Stimulated activated CD8-positive, alpha-beta memory T cell treated with anti-CD3 and anti-CD28 coated beads, Interleukin-4, amount 100 ng/mL, for 24 hours (primary cell): ENCODE measurements around the gene KRTAP19-5.
"Not testable (repeated sequence)": the region's sequence is repeated elsewhere in the genome, so short reads cannot be mapped to it uniquely, and the experiment has no call there.

Source experiments
- DNase-seq: peaks from one replicate; pipeline ENCODE4 v3.0.0-alpha.2; 2020; ENCODE audit warnings: low read depth

KRTAP19-5 gene

DNA sequence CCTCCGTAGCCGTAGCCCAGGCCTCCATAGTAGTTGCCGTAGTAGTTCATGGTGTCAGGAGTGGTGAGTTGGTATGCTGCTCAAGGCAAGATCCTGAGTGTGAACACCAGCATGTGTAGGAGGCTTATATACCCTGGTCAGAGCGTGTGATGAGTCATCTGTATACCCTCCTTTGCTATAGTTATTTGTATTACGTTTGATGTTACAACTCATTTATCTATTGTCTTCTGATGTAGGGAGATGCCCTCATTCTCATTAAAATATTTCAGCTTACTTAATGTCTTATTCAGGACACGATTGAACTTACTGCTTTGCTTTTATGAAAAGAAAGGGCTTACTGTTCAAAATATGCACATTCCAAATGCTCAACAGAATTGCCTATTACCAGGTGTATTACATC, at the start of gene KRTAP19-5:
TSS of gene KRTAP19-5 (minus strand) at position 101 of the 400 bp plus-strand sequence. CDS start at position 50, 51 bp downstream.
- no peak for DNase-seq

DNA sequence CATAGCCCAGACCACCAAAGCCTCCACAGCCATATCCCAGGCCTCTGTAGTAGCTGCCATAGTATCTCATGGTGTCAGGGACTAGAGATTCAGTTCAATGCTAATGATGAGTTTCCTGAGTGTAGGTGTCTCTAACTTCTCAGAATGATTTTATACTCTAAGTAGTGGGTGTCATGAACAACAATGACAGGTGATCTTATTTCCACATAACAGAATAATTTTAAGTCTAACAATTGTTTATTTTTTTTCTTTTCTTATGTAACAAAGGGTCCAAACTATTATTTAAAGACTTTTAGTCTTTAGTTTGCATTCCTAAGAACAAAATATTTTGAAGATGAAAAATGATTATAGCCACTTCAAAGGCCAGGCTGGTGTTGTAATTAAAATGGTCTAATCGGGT, 39.8 kb upstream of the KRTAP19-5 start, which contains the start of gene KRTAP19-6:
TSS of gene KRTAP19-6 (minus strand) at position 101 of the 400 bp plus-strand sequence. CDS start at position 70, 31 bp downstream.
- DNase-seq = no peak

- DNase-seq = no peak
Measured at GRCh38 chr21:30518876-30519275, 16.9 kb upstream of the KRTAP19-5 start.

DNA sequence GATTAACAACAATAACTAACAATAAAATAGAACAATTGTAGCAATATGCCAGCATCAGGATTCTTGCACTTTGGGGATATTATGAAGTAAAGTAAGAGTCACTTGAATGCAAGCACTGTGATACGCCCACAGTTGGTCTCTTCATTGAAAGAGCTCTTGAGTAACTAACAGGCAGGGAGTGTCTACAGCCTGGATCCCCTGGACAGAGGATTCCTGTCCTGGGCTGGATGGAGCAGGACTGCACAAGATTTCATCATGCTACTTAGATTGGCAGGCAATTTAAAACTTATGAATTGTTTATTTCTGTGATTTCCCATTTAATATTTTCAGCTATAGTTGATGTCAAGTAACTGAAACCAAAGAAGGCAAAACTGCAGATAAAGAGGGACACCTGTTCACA, 13.7 kb upstream of the KRTAP19-5 start:
- DNase-seq = no peak

DNA sequence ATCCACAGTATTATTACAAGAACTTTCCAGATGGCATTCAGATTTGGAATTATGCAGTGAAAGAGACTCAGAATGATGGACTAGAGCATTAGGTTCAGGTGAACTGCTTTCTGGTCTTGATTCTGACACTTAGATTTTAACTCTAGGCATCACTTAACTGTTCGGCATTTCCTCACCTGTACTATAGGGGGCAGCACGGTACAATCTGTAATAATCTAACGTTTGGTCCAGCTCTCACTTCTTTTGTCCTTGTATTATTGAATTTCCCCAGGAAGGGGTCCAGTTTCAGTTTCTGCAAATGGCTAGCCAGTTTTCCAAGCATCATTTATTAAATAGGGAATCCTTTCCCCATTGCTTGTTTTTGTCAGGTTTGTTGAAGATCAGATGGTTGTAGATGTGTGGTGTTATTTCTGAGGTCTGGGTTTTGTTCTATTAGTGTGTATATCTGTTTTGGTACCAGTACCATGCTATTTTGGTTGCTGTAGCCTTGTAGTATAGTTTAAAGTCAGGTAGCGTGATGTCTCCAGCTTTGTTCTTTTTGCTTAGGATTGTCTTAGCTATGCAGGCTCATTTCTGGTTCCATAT, 3.8 kb upstream of the KRTAP19-5 start:
- DNase-seq = not testable (repeated sequence)

DNA sequence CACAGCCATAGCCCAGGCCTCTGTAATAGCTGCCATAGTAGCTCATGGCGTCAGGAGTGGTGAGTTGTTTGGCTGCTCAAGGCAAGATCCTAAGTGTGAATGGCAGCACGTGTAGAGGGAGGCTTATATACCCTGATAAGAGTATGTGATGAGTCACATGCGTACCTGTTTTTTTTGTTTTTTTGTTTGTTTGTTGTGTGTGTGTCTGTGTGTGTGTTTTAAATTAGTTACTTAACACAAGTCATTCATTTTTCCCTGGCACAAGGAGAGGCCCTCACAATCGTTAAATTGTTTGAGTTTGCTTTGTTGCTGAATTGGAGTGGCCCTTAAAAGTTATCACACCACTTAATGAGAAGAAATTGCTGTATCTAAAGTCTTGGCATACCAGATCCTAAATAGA, 4.9 kb downstream of the KRTAP19-5 start, which contains the start of gene KRTAP19-4:
TSS of gene KRTAP19-4 (minus strand) at position 101 of the 400 bp plus-strand sequence. CDS start at position 46, 55 bp downstream.
- DNase-seq = no peak

GRCh38 chr21:30491963-30492428, 9.9 kb downstream of the KRTAP19-5 start, which contains the start of gene KRTAP19-3:
Gene KRTAP19-3, minus strand, starts transcription at chr21:30492013. Its CDS starts 56 bp downstream, at chr21:30491957.
- DNase-seq = no peak

- DNase-seq = no peak
Measured at GRCh38 chr21:30487336-30487735, 14.6 kb downstream of the KRTAP19-5 start, which contains the start of gene KRTAP19-2. Gene KRTAP19-2, minus strand, starts transcription at chr21:30487436. Its CDS starts 88 bp downstream, at chr21:30487348.

DNA sequence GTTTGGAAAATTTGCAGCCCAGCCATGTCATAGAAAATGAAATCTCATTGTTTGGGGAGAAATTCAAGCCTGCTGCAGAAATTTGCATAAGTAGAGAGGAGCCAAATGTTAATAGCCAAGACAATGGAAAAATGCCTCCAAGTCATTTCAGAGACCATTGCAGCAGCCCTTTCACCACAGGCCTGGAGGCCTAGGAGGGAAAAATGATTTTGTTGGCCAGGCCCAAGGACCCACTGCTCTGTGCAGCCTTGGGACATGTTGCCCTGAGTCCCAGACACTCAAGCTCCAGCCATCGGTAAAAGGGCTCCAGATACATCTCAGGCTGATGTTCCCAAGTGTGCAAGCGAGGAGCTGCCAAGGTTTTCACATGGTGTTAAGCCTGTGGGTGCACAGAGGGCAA, 15.8 kb downstream of the KRTAP19-5 start:
- DNase-seq = no peak

GRCh38 chr21:30482130-30482529, 19.8 kb downstream of the KRTAP19-5 start:
- DNase-seq = no peak

DNA sequence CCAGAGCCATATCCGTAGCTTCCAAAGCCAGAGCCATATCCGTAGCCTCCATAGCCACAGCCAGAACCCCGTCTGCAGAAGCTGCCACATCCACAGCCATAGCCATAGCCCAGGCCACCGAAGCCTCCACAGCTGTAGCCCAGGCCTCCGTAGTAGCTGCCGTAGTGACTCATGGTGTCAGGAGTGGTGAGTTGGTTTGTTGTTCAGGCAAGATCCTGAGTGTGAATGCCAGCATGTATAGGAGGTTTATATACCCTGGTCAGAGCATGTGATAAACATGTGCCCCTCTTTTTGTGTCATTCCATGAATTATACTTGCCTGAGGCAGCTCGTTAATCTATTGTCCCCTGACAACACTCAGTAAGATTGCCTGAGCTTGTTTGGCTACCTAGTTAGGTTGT, 21.8 kb downstream of the KRTAP19-5 start, which contains the start of gene KRTAP19-1:
TSS of gene KRTAP19-1 (minus strand) at position 223 of the 400 bp plus-strand sequence. CDS start at position 173, 50 bp downstream.
- DNase-seq = no peak

DNA sequence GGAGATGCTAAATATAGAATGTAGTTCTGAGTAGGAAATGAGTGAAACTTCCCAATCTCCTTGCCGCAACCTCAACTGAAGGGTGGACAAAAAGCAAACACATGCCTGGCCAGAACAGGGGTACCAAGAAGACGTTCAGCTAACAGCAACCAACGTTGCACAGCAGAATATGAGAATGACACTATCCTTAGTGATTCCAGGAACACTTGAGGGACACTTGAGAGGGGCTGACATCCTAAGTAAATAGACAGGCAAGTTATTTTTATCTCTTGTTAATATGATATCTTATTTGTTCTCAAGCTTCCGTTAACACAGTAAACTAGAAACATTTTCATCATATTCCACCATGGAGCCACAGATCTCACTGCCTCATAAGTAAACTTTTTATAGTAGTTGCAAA, 22.7 kb downstream of the KRTAP19-5 start:
- no peak for DNase-seq

DNA sequence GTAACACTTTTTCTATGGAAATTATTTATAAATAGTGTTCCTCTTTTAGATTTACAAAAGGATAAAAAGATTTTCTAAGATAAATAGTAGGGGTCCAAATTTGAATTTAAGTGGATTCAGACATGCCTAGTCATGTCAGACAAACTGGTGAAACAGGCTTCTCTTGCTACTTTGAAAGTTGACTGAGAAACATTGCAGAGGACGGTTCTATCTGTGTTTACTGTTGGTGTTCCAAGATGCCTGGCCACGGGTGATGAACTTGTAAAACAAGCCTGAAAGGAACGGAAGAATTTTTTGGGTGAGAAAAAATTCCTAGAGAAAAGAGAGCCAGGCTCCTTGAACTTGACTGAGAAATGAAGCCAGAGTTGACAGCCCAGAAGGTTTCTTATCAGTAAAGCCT, 23.9 kb downstream of the KRTAP19-5 start:
- no peak for DNase-seq

DNA sequence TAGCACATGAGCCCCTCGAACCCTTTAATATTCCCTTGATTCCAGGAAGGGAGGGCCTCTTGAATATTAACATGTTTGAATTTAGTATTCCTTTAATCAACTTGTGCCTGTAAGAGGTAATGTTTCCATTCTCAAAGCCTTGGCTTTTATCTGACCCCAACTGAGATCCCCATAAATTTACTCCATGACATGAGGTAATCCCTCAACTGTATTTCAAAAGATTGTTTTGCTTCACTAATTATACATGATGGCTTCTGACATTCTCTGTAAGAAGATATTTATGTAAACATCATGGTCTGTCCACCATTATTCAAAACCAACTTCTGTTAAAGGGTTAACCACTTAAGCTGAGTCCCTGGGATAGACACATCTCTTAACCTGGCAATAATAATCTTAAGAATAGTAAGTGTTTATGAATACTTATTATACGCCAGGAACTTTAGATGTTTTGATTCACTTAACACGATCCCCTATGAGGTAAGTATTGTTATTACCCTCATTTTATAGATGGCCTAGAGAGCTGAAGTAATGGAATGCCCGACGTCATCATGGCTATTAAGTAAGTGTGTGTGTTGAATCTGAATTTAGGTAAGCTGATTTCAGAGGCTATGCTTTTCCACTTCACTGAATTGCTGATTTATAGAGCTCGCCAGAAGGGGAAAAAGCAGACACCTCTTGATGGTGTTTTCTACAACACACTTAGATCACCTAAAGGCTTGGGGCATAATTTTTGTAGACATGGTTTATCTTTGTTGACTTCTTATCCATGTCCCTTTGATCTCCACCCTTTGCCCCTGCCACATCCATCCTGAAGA, 32.8 kb downstream of the KRTAP19-5 start:
- DNase-seq = no peak

- no peak for DNase-seq
Measured at GRCh38 chr21:30463713-30464112, 38.2 kb downstream of the KRTAP19-5 start.
